Measurements from ENCODE around the gene DHRS3.

The DHRS3 gene

GRCh38 chr1:12592496-12592895 is 25.5 kb downstream of the DHRS3 start:
- H3K4me1 ChIP-seq (ENCODE audit: insufficient read depth, low read length): peaks cover 12% of the 10 kb centered on the region; the same call in 1 of the 2 replicates
- H3K36me3 ChIP-seq (ENCODE audit: insufficient read depth, low read length): no peaks in the 10 kb centered on the region; the same call in 1 of the 2 replicates
- H3K9me3 ChIP-seq (ENCODE audit: control insufficient read depth, insufficient read depth, low read length): no peaks in the 10 kb centered on the region
- no peak overlapping the region for H3K9ac ChIP-seq (ENCODE audit: low read depth, low read length)

GRCh38 chr1:12591267-12591938 is 26.6 kb downstream of the DHRS3 start:
- H3K36me3 ChIP-seq (ENCODE audit: insufficient read depth, low read length): no peaks in the 10 kb centered on the region; the same call in 1 of the 2 replicates
- no peaks in the 10 kb centered on the region for H3K9me3 ChIP-seq (ENCODE audit: control insufficient read depth, insufficient read depth, low read length)
- H3K4me1 ChIP-seq (ENCODE audit: insufficient read depth, low read length): peaks cover 12% of the 10 kb centered on the region; the same call in 1 of the 2 replicates

GRCh38 chr1:12588695-12589094 is 29.3 kb downstream of the DHRS3 start:
- Histone ChIP-seq H3K9ac (ENCODE audit: low read depth, low read length) (no peak overlapping the region), H3K36me3 (ENCODE audit: insufficient read depth, low read length) (no peaks in the 10 kb centered on the region; the same call in 1 of the 2 replicates), H3K9me3 (ENCODE audit: control insufficient read depth, insufficient read depth, low read length) (no peaks in the 10 kb centered on the region), H3K4me1 (ENCODE audit: insufficient read depth, low read length) (peaks cover 3% of the 10 kb centered on the region; the same call in 1 of the 2 replicates)

More at GRCh38 chr1:12591267-12591938, 26.6 kb downstream of the DHRS3 start:
- no peak overlapping the region for H3K9ac ChIP-seq (ENCODE audit: low read depth, low read length)

GRCh38 chr1:12587981-12588640 is 29.9 kb downstream of the DHRS3 start:
- no peaks in the 10 kb centered on the region for H3K4me1 ChIP-seq (ENCODE audit: insufficient read depth, low read length)
- no peaks in the 10 kb centered on the region; the same call in 1 of the 2 replicates for H3K36me3 ChIP-seq (ENCODE audit: insufficient read depth, low read length)
- H3K9ac ChIP-seq (ENCODE audit: low read depth, low read length): no peak overlapping the region
- H3K9me3 ChIP-seq (ENCODE audit: control insufficient read depth, insufficient read depth, low read length): no peaks in the 10 kb centered on the region

- Histone ChIP-seq H3K36me3 (ENCODE audit: insufficient read depth, low read length) (no peaks in the 10 kb centered on the region), H3K9ac (ENCODE audit: low read depth, low read length) (no peak overlapping the region), H3K4me1 (ENCODE audit: insufficient read depth, low read length) (no peaks in the 10 kb centered on the region), H3K9me3 (ENCODE audit: control insufficient read depth, insufficient read depth, low read length) (no peaks in the 10 kb centered on the region)
These were observed 31.8 kb downstream of the DHRS3 start for GRCh38 chr1:12585951-12586942.

- Histone ChIP-seq H3K4me1 (ENCODE audit: insufficient read depth, low read length) (no peaks in the 10 kb centered on the region), H3K36me3 (ENCODE audit: insufficient read depth, low read length) (no peaks in the 10 kb centered on the region), H3K9ac (ENCODE audit: low read depth, low read length) (no peak overlapping the region), H3K9me3 (ENCODE audit: control insufficient read depth, insufficient read depth, low read length) (no peaks in the 10 kb centered on the region)
These were observed 32.5 kb downstream of the DHRS3 start for GRCh38 chr1:12585536-12585935.

GRCh38 chr1:12584900-12585525 is 33.0 kb downstream of the DHRS3 start:
- Histone ChIP-seq H3K36me3 (ENCODE audit: insufficient read depth, low read length) (no peaks in the 10 kb centered on the region), H3K9me3 (ENCODE audit: control insufficient read depth, insufficient read depth, low read length) (no peaks in the 10 kb centered on the region), H3K4me1 (ENCODE audit: insufficient read depth, low read length) (no peaks in the 10 kb centered on the region), H3K9ac (ENCODE audit: low read depth, low read length) (no peak overlapping the region)

- no peak overlapping the region for H3K9ac ChIP-seq (ENCODE audit: low read depth, low read length)
- no peaks in the 10 kb centered on the region for H3K9me3 ChIP-seq (ENCODE audit: control insufficient read depth, insufficient read depth, low read length)
- H3K36me3 ChIP-seq (ENCODE audit: insufficient read depth, low read length): no peaks in the 10 kb centered on the region
- no peaks in the 10 kb centered on the region for H3K4me1 ChIP-seq (ENCODE audit: insufficient read depth, low read length)
These were observed 34.5 kb downstream of the DHRS3 start for GRCh38 chr1:12583484-12583883.

- Histone ChIP-seq H3K9ac (ENCODE audit: low read depth, low read length) (no peak overlapping the region), H3K4me1 (ENCODE audit: insufficient read depth, low read length) (no peaks in the 10 kb centered on the region), H3K9me3 (ENCODE audit: control insufficient read depth, insufficient read depth, low read length) (no peaks in the 10 kb centered on the region), H3K36me3 (ENCODE audit: insufficient read depth, low read length) (no peaks in the 10 kb centered on the region)
These were observed 35.4 kb downstream of the DHRS3 start for GRCh38 chr1:12582649-12583048.

GRCh38 chr1:12581179-12581578 is 36.8 kb downstream of the DHRS3 start:
- no peaks in the 10 kb centered on the region for H3K4me1 ChIP-seq (ENCODE audit: insufficient read depth, low read length)
- H3K36me3 ChIP-seq (ENCODE audit: insufficient read depth, low read length): no peaks in the 10 kb centered on the region
- no peaks in the 10 kb centered on the region for H3K9me3 ChIP-seq (ENCODE audit: control insufficient read depth, insufficient read depth, low read length)
- H3K9ac ChIP-seq (ENCODE audit: low read depth, low read length): no peak overlapping the region

GRCh38 chr1:12580054-12580887 is 37.7 kb downstream of the DHRS3 start:
- H3K36me3 ChIP-seq (ENCODE audit: insufficient read depth, low read length): no peaks in the 10 kb centered on the region
- H3K9ac ChIP-seq (ENCODE audit: low read depth, low read length): no peak overlapping the region

GRCh38 chr1:12578860-12579422 is 39.1 kb downstream of the DHRS3 start:
- Histone ChIP-seq H3K36me3 (ENCODE audit: insufficient read depth, low read length) (no peaks in the 10 kb centered on the region), H3K9me3 (ENCODE audit: control insufficient read depth, insufficient read depth, low read length) (no peaks in the 10 kb centered on the region), H3K9ac (ENCODE audit: low read depth, low read length) (no peak overlapping the region), H3K4me1 (ENCODE audit: insufficient read depth, low read length) (no peaks in the 10 kb centered on the region)

More at GRCh38 chr1:12580054-12580887, 37.7 kb downstream of the DHRS3 start:
- H3K9me3 ChIP-seq (ENCODE audit: control insufficient read depth, insufficient read depth, low read length): no peaks in the 10 kb centered on the region
- no peaks in the 10 kb centered on the region for H3K4me1 ChIP-seq (ENCODE audit: insufficient read depth, low read length)

GRCh38 chr1:12577020-12577419 is 41.0 kb downstream of the DHRS3 start:
- H3K4me1 ChIP-seq (ENCODE audit: insufficient read depth, low read length): no peaks in the 10 kb centered on the region
- no peaks in the 10 kb centered on the region for H3K9me3 ChIP-seq (ENCODE audit: control insufficient read depth, insufficient read depth, low read length)
- no peak overlapping the region for H3K9ac ChIP-seq (ENCODE audit: low read depth, low read length)
- no peaks in the 10 kb centered on the region for H3K36me3 ChIP-seq (ENCODE audit: insufficient read depth, low read length)

Measured in ES-I3 (cell line).